Prostate gland (tissue), 2 donors: ENCODE data around the gene ZC3H18. TPM values are rescaled to one million over a fixed set of nuclear protein-coding genes. Genes with fewer than 3 reads are reported as not detected.

Experiments used
- DNase-seq: peaks from one replicate; pipeline ENCODE4 v3.0.0-alpha.2; 2019; ENCODE audit warnings: low spot score
- H3K27ac ChIP-seq, 2 donors: fragments of 200-600 bp; sonication (generic); 2 replicates each; pipeline ENCODE4 v1.5.1; 2017 to 2019
- H3K27me3 ChIP-seq: fragments of 200-600 bp; sonication (generic); replicated peaks from 2 replicates; pipeline ENCODE4 v1.5.1; 2019; ENCODE audit not compliant: insufficient read depth
- H3K36me3 ChIP-seq, 2 donors: fragments of 200-600 bp; sonication (generic); 1 replicate in 1 of 2; 2 replicates in 1 of 2; pipeline versions ENCODE4 v1.5.1 to v1.8.1; 2017 to 2019
- H3K4me1 ChIP-seq: fragments of 200-600 bp; sonication (generic); replicated peaks from 2 replicates; pipeline ENCODE4 v1.5.1; 2019
- H3K4me3 ChIP-seq, 2 donors: fragments of 200-600 bp; sonication (generic); 2 replicates each; pipeline ENCODE4 v1.5.1; 2017 to 2019
- H3K9me3 ChIP-seq: fragments of 200-600 bp; sonication (generic); 2 replicates; pipeline ENCODE4 v1.5.1; 2017
- POLR2A ChIP-seq: fragments of 450-650 bp; IDR thresholded peaks from one replicate; pipeline ENCODE4 v1.6.1; 2016; ENCODE audit warnings: antibody characterized with exemption, mild to moderate bottlenecking
- POLR2AphosphoS5 ChIP-seq: sonication (generic); formaldehyde crosslinking; IDR thresholded peaks from one replicate; pipeline ENCODE4 v1.6.1; 2017; ENCODE audit warnings: antibody characterized with exemption
- WGBS: methylation state at CpG from one replicate; pipeline ENCODE4 v1.1.5; 2018; 5-methylcytosine and 5-hydroxymethylcytosine counted together
- intact Hi-C: fragments of 100-400 bp; cut with DNase I; formaldehyde crosslinking; loops from one replicate; pipeline ENCODE4 v1.14.2; 2022
- total RNA-seq, 2 donors: library from RNA; depleted of rRNA; stranded (reverse); fragments of >200 nt; gene quantifications; one replicate each; pipeline ENCODE4 v1.1.0, GENCODE V29; 2016
- TF ChIP-seq, protein P1 (sequence below), 4 experiments: fragments of 200-600 bp in 2 of 4; fragments of 450-650 bp in 2 of 4; sonication (generic) in 2 of 4; IDR thresholded peaks; 1 replicate in 3 of 4; 2 replicates in 1 of 4; pipeline ENCODE4 v1.5.1; 2016 to 2019; ENCODE audit warnings: antibody characterized with exemption in 4 of 4, mild to moderate bottlenecking in 2 of 4, moderate library complexity in 2 of 4

The ZC3H18 gene
- total RNA-seq, 2 donors from 2014 or later: 26.7 to 50.7 TPM

DNA sequence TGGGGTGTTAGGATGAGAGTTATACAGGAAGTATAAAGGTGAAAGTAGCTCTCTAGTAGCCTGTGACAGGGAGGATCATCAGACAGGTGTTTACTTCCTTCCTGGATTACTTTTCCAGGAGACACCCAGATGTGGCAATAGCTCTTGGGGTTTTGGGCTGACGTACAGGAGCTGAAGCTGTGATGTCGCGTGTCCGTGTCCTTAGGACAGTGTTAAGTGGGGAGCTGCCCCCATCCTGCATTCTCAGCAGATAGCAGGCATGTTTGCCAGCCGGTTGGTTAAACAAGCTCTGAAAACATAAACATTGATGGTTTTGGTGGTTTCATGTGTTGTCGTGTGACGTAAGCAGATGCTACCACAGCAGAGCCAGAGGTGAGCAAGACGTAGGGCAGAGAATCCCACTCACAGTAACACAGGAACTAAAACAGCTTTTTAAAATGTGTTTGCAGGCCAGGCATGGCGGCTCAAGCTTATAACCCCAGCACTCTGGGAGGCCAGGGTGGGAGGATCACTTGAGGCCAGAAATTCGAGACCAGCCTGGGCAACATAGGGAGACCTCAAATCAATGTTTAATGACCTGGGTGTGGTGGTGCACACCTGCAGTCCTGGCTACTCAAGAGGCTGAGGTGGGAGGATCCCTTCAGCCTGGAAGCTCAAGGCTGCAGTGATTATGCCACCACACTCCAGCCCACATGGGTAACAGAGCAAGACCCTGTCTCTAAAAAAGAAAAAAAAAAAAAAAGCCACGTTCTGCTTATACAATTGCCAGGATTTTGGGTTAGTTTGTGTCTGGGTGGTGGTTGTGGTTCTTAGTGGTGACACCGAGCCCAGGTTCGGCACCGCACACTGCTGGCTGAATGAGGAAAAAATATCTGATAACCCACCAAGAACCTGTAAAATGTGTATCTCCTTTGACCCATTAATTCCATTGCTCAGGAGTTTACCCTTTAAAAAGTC, 49.9 kb downstream of the ZC3H18 start:
- no peaks in the 10 kb centered on the region for H3K27me3 ChIP-seq
- DNase-seq: no peak
- peaks cover 19 to 30% of the 10 kb centered on the region in 2 donors for H3K36me3 ChIP-seq
- intact Hi-C loops: no loop called here
- H3K9me3 ChIP-seq: no peaks in the 10 kb centered on the region
- peaks cover 7% of the 10 kb centered on the region for H3K4me1 ChIP-seq
- WGBS: 95% methylated on average over 14 of the region's 14 CpGs
- TF ChIP-seq POLR2AphosphoS5 (no peak), POLR2A (no peak)
- TF ChIP-seq, protein P1, sequence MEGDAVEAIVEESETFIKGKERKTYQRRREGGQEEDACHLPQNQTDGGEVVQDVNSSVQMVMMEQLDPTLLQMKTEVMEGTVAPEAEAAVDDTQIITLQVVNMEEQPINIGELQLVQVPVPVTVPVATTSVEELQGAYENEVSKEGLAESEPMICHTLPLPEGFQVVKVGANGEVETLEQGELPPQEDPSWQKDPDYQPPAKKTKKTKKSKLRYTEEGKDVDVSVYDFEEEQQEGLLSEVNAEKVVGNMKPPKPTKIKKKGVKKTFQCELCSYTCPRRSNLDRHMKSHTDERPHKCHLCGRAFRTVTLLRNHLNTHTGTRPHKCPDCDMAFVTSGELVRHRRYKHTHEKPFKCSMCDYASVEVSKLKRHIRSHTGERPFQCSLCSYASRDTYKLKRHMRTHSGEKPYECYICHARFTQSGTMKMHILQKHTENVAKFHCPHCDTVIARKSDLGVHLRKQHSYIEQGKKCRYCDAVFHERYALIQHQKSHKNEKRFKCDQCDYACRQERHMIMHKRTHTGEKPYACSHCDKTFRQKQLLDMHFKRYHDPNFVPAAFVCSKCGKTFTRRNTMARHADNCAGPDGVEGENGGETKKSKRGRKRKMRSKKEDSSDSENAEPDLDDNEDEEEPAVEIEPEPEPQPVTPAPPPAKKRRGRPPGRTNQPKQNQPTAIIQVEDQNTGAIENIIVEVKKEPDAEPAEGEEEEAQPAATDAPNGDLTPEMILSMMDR (IDR thresholded peaks at IDR 0.05): no peak
- no peak overlapping the region for H3K27ac ChIP-seq
- no peak overlapping the region for H3K4me3 ChIP-seq

DNA sequence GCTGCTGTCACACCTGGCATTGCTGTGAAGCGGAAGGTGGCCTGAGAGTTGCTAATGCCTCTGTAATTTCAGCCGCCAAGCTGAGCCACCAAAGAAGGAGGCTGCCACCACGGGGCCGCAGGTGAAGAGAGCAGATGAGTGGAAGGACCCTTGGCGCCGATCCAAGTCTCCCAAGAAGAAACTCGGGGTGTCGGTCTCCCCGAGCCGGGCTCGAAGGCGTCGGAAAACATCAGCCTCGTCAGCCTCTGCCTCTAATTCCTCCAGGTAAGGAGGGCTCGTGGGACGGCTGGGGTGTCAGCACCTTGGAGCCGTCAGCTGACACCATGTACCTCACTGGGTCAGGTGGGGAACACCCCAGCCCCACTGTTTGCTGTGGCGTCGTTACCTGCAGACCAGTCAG, 51.9 kb downstream of the ZC3H18 start:
- DNase-seq: no peak
- Histone ChIP-seq H3K4me3 (no peak overlapping the region), H3K27ac (no peak overlapping the region), H3K36me3 (peaks cover 22 to 31% of the 10 kb centered on the region in 2 donors), H3K9me3 (no peaks in the 10 kb centered on the region), H3K4me1 (peaks cover under 1% of the 10 kb centered on the region), H3K27me3 (no peaks in the 10 kb centered on the region)
- WGBS: 89% methylated on average over 19 of the region's 19 CpGs
- TF ChIP-seq POLR2A: no peak
- TF ChIP-seq, protein P1 (IDR thresholded peaks at IDR 0.05): no peak
- no peak for TF ChIP-seq POLR2AphosphoS5
- intact Hi-C loops: no loop called here

DNA sequence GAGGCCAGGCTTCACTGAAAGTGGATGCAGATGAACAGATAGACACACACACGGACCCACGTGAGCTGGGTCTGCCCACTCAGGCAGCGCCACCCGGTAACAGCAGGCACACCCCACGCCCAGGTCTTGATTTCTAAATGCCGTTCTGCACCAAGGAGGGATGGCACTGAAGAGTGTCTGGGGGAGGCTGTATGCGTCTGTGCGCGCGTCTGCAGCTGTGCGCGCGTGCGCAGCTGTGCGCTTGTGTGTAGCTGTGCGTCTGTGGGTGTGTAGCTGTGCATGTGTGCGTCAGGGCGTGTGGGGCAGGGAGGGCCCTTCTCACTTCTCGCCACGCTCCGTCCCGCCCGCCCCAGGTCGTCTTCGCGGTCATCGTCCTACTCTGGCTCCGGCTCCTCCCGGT, 52.7 kb downstream of the ZC3H18 start:
- Histone ChIP-seq H3K9me3 (no peaks in the 10 kb centered on the region), H3K36me3 (peaks cover 22 to 31% of the 10 kb centered on the region in 2 donors), H3K27ac (no peak overlapping the region), H3K4me3 (no peak overlapping the region), H3K4me1 (no peaks in the 10 kb centered on the region), H3K27me3 (no peaks in the 10 kb centered on the region)
- 93% methylated on average over 29 of the region's 29 CpGs for WGBS
- intact Hi-C loops: no loop called here
- TF ChIP-seq, protein P1 (IDR thresholded peaks at IDR 0.05): no peak
- no peak for DNase-seq

DNA sequence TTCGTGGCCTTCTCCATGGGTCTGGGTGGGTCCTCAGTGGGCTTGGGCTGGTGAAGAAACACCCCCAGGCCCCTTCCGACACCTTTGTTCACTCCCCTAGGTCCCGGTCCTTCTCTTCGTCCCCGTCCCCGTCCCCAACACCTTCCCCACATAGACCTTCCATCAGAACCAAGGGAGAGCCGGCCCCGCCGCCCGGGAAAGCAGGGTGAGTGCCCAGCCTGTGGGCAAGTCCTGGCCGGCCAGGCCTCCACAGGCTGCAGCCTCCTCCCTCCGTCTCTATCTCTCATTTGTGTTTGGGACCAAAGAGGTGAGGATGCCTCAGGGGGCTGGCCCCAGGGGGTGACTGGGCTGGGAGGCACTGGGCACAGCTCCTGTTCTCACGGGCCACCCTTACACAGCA, 53.7 kb downstream of the ZC3H18 start:
- intact Hi-C loops: no loop called here
- no peaks in the 10 kb centered on the region for H3K9me3 ChIP-seq
- no peaks in the 10 kb centered on the region for H3K4me1 ChIP-seq
- no peak overlapping the region for H3K4me3 ChIP-seq
- no peak overlapping the region for H3K27ac ChIP-seq
- TF ChIP-seq, protein P1 (IDR thresholded peaks at IDR 0.05): no peak
- TF ChIP-seq POLR2AphosphoS5 (no peak), POLR2A (no peak)
- no peaks in the 10 kb centered on the region for H3K27me3 ChIP-seq
- peaks cover 22 to 31% of the 10 kb centered on the region in 2 donors for H3K36me3 ChIP-seq
- DNase-seq: no peak
- WGBS: 93% methylated on average over 13 of the region's 13 CpGs

DNA sequence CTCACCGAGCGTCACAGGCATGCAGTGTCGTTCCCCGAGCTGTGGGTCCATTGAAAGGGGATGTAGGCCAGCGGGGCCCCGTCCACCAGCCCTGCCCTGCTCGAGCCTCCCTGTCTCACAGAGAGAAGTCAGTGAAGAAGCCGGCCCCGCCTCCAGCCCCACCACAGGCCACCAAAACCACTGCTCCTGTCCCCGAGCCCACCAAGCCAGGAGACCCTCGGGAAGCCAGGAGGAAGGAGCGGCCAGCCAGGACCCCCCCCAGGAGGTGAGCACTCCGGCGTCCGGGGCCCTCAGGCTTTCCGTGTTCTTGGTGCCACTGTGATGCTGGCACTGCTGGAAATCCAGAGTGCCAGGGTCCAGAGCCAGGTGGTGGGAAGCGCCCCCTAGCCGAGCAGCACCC, 54.3 kb downstream of the ZC3H18 start:
- intact Hi-C loops: no loop called here
- WGBS: 85% methylated on average over 11 of the region's 18 CpGs
- Histone ChIP-seq H3K4me1 (no peaks in the 10 kb centered on the region), H3K27ac (no peak overlapping the region), H3K27me3 (no peaks in the 10 kb centered on the region), H3K36me3 (peaks cover 22 to 31% of the 10 kb centered on the region in 2 donors), H3K4me3 (no peak overlapping the region), H3K9me3 (no peaks in the 10 kb centered on the region)
- TF ChIP-seq POLR2AphosphoS5: no peak
- TF ChIP-seq, protein P1 (IDR thresholded peaks at IDR 0.05): no peak
- TF ChIP-seq POLR2A: no peak
- DNase-seq: no peak
